Measurements from ENCODE around the gene MYH9. TPM values are rescaled to one million over a fixed set of nuclear protein-coding genes. Genes with fewer than 3 reads are reported as not detected.
A peak's percentile ranks its signal among the peaks of the same experiment; 100 is the strongest.
"Not testable (repeated sequence)": the region's sequence is repeated elsewhere in the genome, so short reads cannot be mapped to it uniquely, and the experiment has no call there.

Gene MYH9
- total and polyA plus RNA-seq, 7 experiments from 2014 or later, result 95.5 to 900 (median 661) TPM

DNA sequence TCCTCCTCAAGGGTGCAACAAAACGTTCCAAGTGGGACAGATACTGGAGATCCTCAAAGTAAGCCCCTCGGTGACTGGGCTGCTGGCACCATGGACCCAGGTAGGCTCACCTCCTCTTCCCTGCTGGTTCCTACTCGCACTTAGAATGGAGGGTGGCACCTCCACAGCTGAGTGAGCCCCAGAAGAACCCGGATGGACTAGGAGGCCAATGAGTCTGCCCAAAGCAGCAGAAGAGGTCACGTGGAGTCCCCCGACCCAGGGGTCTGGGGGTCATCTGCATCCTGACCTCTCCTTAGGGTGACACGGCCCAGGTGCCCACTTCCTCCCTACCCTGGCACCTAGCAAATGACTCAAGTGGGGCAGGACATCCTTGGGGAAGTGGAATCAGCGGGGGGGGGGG is 130.5 kb downstream of the MYH9 start:
- CTCF ChIA-PET, result interaction anchor here (0.6 kb wide), 1 partner anchor 128 kb away, joined by 3 read pairs; no protein-coding TSS in a partner anchor
- H3K36me3 Mint-ChIP-seq, result peaks cover 13 to 49% (median 35%) of the 10 kb centered on the region in 5 donors
- Histone ChIP-seq H3K36me3 (ENCODE audit: control insufficient read depth in 2 of 3, insufficient read depth in 3 of 3, low read length in 3 of 3) (peaks cover 14 to 55% (median 20%) of the 10 kb centered on the region in 3 experiments), H3K27ac (ENCODE audit: low read depth, low read length) (no peak overlapping the region), H3K27me3 (ENCODE audit: control insufficient read depth in 2 of 2, insufficient read depth in 2 of 2, low read length in 2 of 2) (no peaks in the 10 kb centered on the region), H3K4me1 (ENCODE audit: control insufficient read depth in 2 of 2, insufficient read depth in 2 of 2, low read length in 2 of 2) (peaks cover 19 to 34% of the 10 kb centered on the region in 2 donors), H3K9me3 (ENCODE audit: control insufficient read depth in 2 of 3, low read length in 3 of 3) (no peaks in the 10 kb centered on the region), H3K4me3 (ENCODE audit: low read length) (no peak overlapping the region)
- POLR2A ChIA-PET, result no interaction called here
- intact Hi-C loops (cut with micrococcal nuclease), result no loop called here
- no peak overlapping the region for H3K27ac Mint-ChIP-seq
- no peaks in the 10 kb centered on the region for H3K9me3 Mint-ChIP-seq
- no peak for ATAC-seq
- DNase-seq, result peak in 1 of 9 donors; percentile 19
- no peaks in the 10 kb centered on the region for H3K27me3 Mint-ChIP-seq
- H3K4me1 Mint-ChIP-seq, result peaks cover 46 to 68% (median 59%) of the 10 kb centered on the region in 7 donors
- no peak overlapping the region for H3K4me3 Mint-ChIP-seq

DNA sequence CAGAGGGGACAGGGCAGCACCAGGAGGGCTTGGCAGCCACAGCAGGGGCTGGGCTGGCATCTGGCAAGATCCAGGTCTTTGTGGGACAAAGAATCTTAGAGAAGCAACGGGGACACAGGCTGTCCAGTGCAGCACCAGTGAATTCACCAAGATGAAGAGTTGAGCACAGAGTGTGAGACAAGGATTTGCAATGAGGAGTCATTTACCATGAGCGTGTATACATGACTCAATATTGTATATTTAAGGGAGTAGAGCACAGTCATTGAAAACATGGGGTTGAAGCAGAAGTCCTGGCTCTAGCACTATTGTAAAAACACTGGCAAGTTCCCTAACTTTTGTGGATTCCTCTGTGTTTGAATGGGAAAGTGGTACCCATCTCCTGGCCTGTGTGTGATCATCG is 131.3 kb downstream of the MYH9 start:
- CTCF ChIA-PET, result interaction anchor here (0.6 kb wide), 1 partner anchor 8 kb away, joined by 3 read pairs; no protein-coding TSS in a partner anchor
- POLR2A ChIA-PET, result no interaction called here

DNA sequence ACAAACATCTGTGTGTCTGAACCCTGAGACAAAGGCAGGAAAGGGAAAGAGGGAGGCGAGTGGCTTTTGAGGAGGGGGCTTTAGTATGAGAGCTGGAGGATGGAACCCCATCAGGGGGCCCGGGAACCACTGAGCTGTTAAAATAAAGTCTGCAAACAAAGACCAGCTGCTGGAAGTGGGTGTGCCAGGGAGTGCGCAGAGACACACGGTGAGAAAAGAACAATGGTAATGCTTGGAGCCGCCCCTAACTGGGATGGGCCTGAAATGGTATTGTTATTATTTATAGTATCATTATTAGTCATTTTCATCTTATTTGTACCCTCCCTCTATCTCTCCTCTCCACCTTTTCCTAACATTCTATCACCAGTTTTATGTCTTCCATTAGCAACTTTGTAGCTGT is 132.2 kb downstream of the MYH9 start:
- intact Hi-C loops (cut with micrococcal nuclease), result not testable (repeated sequence)
- POLR2A ChIA-PET, result interaction anchor here (3.5 kb wide), 1 partner anchor 16 kb away, joined by 24 read pairs; the partner anchor contains the start of gene APOL2
- H3K4me1 ChIP-seq (ENCODE audit: control insufficient read depth in 2 of 2, insufficient read depth in 2 of 2, low read length in 2 of 2), result peaks cover 19 to 34% of the 10 kb centered on the region in 2 donors

More for the DNA sequence above, 131.3 kb downstream of the MYH9 start:
- Histone ChIP-seq H3K27ac (ENCODE audit: low read depth, low read length) (no peak overlapping the region), H3K4me1 (ENCODE audit: control insufficient read depth in 2 of 2, insufficient read depth in 2 of 2, low read length in 2 of 2) (peaks cover 19 to 34% of the 10 kb centered on the region in 2 donors), H3K27me3 (ENCODE audit: control insufficient read depth in 2 of 2, insufficient read depth in 2 of 2, low read length in 2 of 2) (no peaks in the 10 kb centered on the region), H3K9me3 (ENCODE audit: control insufficient read depth in 2 of 3, low read length in 3 of 3) (no peaks in the 10 kb centered on the region), H3K36me3 (ENCODE audit: control insufficient read depth in 2 of 3, insufficient read depth in 3 of 3, low read length in 3 of 3) (peaks cover 11 to 46% (median 13%) of the 10 kb centered on the region in 3 experiments), H3K4me3 (ENCODE audit: low read length) (no peak overlapping the region)
- Mint-ChIP-seq H3K9me3 (no peaks in the 10 kb centered on the region), H3K27ac (peak overlapping the region in 5 of 9 donors; percentile 44 to 83 (median 67)), H3K4me1 (peaks cover 46 to 73% (median 59%) of the 10 kb centered on the region in 7 donors), H3K4me3 (peak overlapping the region in 3 of 10 donors; percentile 47 to 94 (median 64)), H3K36me3 (peaks cover 13 to 43% (median 31%) of the 10 kb centered on the region in 5 donors), H3K27me3 (no peaks in the 10 kb centered on the region)
- no peak for ATAC-seq
- peak in 1 of 9 donors; percentile 18 for DNase-seq
- intact Hi-C loops (cut with micrococcal nuclease), result no loop called here

DNA sequence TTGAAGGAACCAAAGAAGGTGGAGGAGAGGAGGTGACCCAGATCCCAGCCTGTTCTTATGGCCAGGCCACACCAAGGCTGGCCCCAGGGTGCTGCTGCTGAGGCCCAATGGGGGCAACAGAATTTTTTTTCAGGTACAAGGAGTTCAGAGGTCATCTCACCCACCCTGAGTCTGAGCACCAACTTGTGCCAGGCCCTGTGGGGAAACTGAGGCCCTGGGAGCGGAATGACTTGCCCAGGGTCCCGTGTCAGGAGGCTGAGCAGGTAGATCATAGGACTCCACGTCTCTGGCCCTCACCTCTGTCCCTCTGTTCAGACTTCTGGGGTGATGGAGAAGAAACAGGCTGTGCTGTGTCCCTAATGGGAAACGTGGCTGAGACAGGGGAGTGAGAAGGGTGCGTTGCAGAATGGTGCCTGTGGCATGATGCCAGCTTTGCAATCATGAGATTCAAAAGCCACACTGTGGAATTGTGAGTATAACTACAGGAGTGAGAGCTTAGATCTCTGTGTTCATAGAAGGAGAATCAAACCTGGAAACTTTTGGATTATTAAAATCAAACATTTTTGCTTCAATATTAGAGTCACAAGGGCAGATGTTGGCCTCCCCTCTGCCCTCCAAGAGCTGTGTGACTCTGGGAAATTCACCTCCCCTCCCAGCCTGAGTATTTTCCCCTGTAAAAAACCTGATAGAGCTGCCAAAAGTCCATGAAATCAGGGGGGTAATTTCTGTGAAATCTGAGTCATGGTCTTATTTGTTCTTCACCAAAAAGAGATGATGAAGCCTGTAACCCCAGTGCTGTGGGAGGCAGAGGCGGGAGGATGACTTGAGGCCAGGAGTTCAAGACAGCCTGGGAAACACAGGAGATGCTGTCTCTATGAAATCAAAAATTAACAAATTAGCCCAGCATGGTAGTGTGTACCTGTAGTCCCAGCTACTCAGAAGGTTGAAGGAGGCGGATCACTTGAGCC is 134.0 kb downstream of the MYH9 start:
- Mint-ChIP-seq H3K27me3 (no peaks in the 10 kb centered on the region), H3K9me3 (peaks cover 0 to 5% (median 0%) of the 10 kb centered on the region in 11 donors), H3K4me3 (peak overlapping the region; percentile 85 to 99 (median 96)), H3K27ac (peak overlapping the region; percentile 87 to 98 (median 93)), H3K4me1 (peaks cover 40 to 65% (median 54%) of the 10 kb centered on the region in 7 donors), H3K36me3 (peaks cover 18 to 30% (median 26%) of the 10 kb centered on the region in 5 donors)
- no peaks in the 10 kb centered on the region for H3K9me3 ChIP-seq (ENCODE audit: control insufficient read depth in 2 of 3, low read length in 3 of 3)
- peak overlapping the region; percentile 92 for H3K4me3 ChIP-seq (ENCODE audit: low read length)
- H3K4me1 ChIP-seq (ENCODE audit: control insufficient read depth in 2 of 2, insufficient read depth in 2 of 2, low read length in 2 of 2), result peaks cover 15 to 29% of the 10 kb centered on the region in 2 donors
- peak overlapping the region; percentile 73 for H3K27ac ChIP-seq (ENCODE audit: low read depth, low read length)
- ChIA-PET CTCF (interaction anchor here (0.5 to 1.9 kb wide), 4 partner anchors 15 to 226 kb away, joined by 3 to 11 read pairs (median 6); partner anchors contain the start of gene APOL2), POLR2A (interaction anchor here (0.9 to 3.5 kb wide), 3 partner anchors 14 to 275 kb away, joined by 3 to 24 read pairs (median 3); partner anchors contain the start of genes APOL2 and EIF3D)
- intact Hi-C loops (cut with micrococcal nuclease), result loop anchor here (1.0 kb wide), 1 partner anchor 15 kb away; the partner anchor contains the start of gene APOL2 (in 2 of the 2)
- no peaks in the 10 kb centered on the region for H3K27me3 ChIP-seq (ENCODE audit: control insufficient read depth in 2 of 2, insufficient read depth in 2 of 2, low read length in 2 of 2)
- peaks cover 0 to 22% (median 0%) of the 10 kb centered on the region in 3 experiments for H3K36me3 ChIP-seq (ENCODE audit: control insufficient read depth in 2 of 3, insufficient read depth in 3 of 3, low read length in 3 of 3)
- DNase-seq, result peak in 1 of 9 donors; percentile 49
- no peak for ATAC-seq

More for the DNA sequence above, 132.2 kb downstream of the MYH9 start:
- DNase-seq; H3K27me3 ChIP-seq (ENCODE audit: control insufficient read depth in 2 of 2, insufficient read depth in 2 of 2, low read length in 2 of 2); H3K27ac ChIP-seq (ENCODE audit: low read depth, low read length); H3K9me3 Mint-ChIP-seq; H3K4me3 ChIP-seq (ENCODE audit: low read length); ATAC-seq; H3K9me3 ChIP-seq (ENCODE audit: control insufficient read depth in 2 of 3, low read length in 3 of 3); H3K27me3 Mint-ChIP-seq: not testable (repeated sequence)
- H3K4me3 Mint-ChIP-seq, result peak overlapping the region in 9 of 10 donors; percentile 7 to 99 (median 64)
- peaks cover 3 to 37% (median 7%) of the 10 kb centered on the region in 3 experiments for H3K36me3 ChIP-seq (ENCODE audit: control insufficient read depth in 2 of 3, insufficient read depth in 3 of 3, low read length in 3 of 3)
- peaks cover 13 to 36% (median 29%) of the 10 kb centered on the region in 5 donors for H3K36me3 Mint-ChIP-seq
- CTCF ChIA-PET, result interaction anchor here (1.4 kb wide), 1 partner anchor 16 kb away, joined by 7 read pairs; the partner anchor contains the start of gene APOL2
- H3K27ac Mint-ChIP-seq, result peak overlapping the region in 7 of 9 donors; percentile 23 to 83 (median 44)
- H3K4me1 Mint-ChIP-seq, result peaks cover 46 to 73% (median 59%) of the 10 kb centered on the region in 7 donors

DNA sequence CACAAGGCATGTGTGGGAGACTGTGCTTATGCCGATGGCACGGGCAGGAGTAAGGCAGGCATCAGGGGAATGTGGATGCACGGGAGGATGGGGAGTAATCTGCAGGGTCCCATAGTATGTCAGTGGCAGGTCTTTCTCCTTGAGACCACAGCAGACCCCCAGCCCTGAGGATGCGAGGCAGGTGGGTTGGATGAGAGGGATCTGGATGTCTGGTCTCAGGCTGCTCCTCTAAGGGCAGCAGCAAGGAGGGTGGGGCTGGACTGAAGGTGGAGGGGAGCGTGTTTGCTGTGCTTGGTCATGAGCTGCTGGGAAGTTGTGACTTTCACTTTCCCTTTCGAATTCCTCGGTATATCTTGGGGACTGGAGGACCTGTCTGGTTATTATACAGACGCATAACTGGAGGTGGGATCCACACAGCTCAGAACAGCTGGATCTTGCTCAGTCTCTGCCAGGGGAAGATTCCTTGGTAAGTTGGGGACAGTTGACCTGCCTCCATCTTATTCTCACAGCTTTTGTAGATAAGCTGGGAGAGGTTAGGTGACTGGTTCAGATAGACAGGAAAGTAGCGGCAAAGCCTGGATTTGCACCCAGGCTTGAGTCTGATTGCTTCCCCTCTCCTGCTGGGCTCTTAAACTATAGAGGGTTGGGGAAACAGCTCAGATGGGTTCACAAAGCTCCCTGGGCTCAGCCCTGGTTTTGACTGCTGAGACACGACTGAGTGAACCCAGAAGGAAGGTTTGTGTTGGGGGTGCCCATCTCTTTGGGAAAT is 134.8 kb downstream of the MYH9 start, which contains the start of gene APOL1:
TSS of gene APOL1 (plus strand) at position 380 of the 769 bp plus-strand sequence. CDS start 1,823 bp downstream, outside the sequence.
- no peaks in the 10 kb centered on the region for H3K27me3 Mint-ChIP-seq
- peaks cover 0 to 12% (median 3%) of the 10 kb centered on the region in 11 donors for H3K9me3 Mint-ChIP-seq
- ATAC-seq, result peak; percentile 94
- peak within 1 kb of the TSS; percentile 73 for H3K27ac ChIP-seq (ENCODE audit: low read depth, low read length)
- DNase-seq, result peak in 8 of 9 donors; percentile 47 to 67 (median 55)
- no peaks in the 10 kb centered on the region for H3K27me3 ChIP-seq (ENCODE audit: control insufficient read depth in 2 of 2, insufficient read depth in 2 of 2, low read length in 2 of 2)
- H3K4me3 Mint-ChIP-seq, result peak within 1 kb of the TSS; percentile 85 to 99 (median 96)
- peaks cover 10 to 21% (median 18%) of the 10 kb centered on the region in 5 donors for H3K36me3 Mint-ChIP-seq
- CTCF ChIA-PET, result interaction anchor here (0.5 to 1.9 kb wide), 3 partner anchors 14 to 226 kb away, joined by 4 to 11 read pairs (median 8); partner anchors contain the start of gene APOL2
- H3K36me3 ChIP-seq (ENCODE audit: control insufficient read depth in 2 of 3, insufficient read depth in 3 of 3, low read length in 3 of 3), result peaks cover 0 to 13% (median 0%) of the 10 kb centered on the region in 3 experiments
- H3K27ac Mint-ChIP-seq, result peak within 1 kb of the TSS; percentile 87 to 98 (median 93)
- no peaks in the 10 kb centered on the region for H3K9me3 ChIP-seq (ENCODE audit: control insufficient read depth in 2 of 3, low read length in 3 of 3)
- peaks cover 31 to 56% (median 45%) of the 10 kb centered on the region in 7 donors for H3K4me1 Mint-ChIP-seq
- peak within 1 kb of the TSS; percentile 92 for H3K4me3 ChIP-seq (ENCODE audit: low read length)
- H3K4me1 ChIP-seq (ENCODE audit: control insufficient read depth in 2 of 2, insufficient read depth in 2 of 2, low read length in 2 of 2), result peaks cover 11 to 24% of the 10 kb centered on the region in 2 donors
- POLR2A ChIA-PET, result interaction anchor here (0.9 to 3.5 kb wide), 4 partner anchors 13 to 234 kb away, joined by 3 to 24 read pairs (median 3); partner anchors contain the start of genes APOL2 and APOL3
- intact Hi-C loops (cut with micrococcal nuclease), result loop anchor here (1.0 kb wide), 1 partner anchor 14 kb away; the partner anchor contains the start of gene APOL2 (in 2 of the 2)
